Activated naive CD4-positive, alpha-beta T cell treated with anti-CD3 and anti-CD28 coated beads, Interleukin-2, amount 50 U/mL, for 16 hours (primary cell): ENCODE data around the gene SNIP1.
"Not testable (repeated sequence)": the region's sequence is repeated elsewhere in the genome, so short reads cannot be mapped to it uniquely, and the experiment has no call there.

ENCODE experiments used
- DNase-seq: peaks from one replicate; pipeline ENCODE4 v3.0.0-alpha.2; 2020

The SNIP1 gene

GRCh38 chr1:37506740-37507139, 47.4 kb downstream of the SNIP1 start:
- DNase-seq: no peak

- not testable (repeated sequence) for DNase-seq
These were observed 51.3 kb downstream of the SNIP1 start for GRCh38 chr1:37502791-37503190.

- no peak for DNase-seq
These were observed 52.0 kb downstream of the SNIP1 start for GRCh38 chr1:37502104-37502503.

GRCh38 chr1:37501661-37502060, 52.4 kb downstream of the SNIP1 start:
- no peak for DNase-seq

GRCh38 chr1:37498872-37499617, 55.0 kb downstream of the SNIP1 start:
- no peak for DNase-seq

- no peak for DNase-seq
These were observed 56.3 kb downstream of the SNIP1 start for GRCh38 chr1:37497832-37498231.

- no peak for DNase-seq
These were observed 58.2 kb downstream of the SNIP1 start for GRCh38 chr1:37495875-37496274.

- no peak for DNase-seq
These were observed 60.6 kb downstream of the SNIP1 start for GRCh38 chr1:37493336-37494098.

- no peak for DNase-seq
These were observed 66.5 kb downstream of the SNIP1 start for GRCh38 chr1:37487619-37487984.

- peak; percentile 77 for DNase-seq
These were observed 67.1 kb downstream of the SNIP1 start for GRCh38 chr1:37486680-37487618.

GRCh38 chr1:37485902-37486679, 68.0 kb downstream of the SNIP1 start:
- DNase-seq: no peak
